Immature natural killer cell (primary cell): Measurements from ENCODE around the gene PALLD. TPM values are rescaled to one million over a fixed set of nuclear protein-coding genes. Genes with fewer than 3 reads are reported as not detected.
"Not testable (repeated sequence)": the region's sequence is repeated elsewhere in the genome, so short reads cannot be mapped to it uniquely, and the experiment has no call there.

Experiments used
- DNase-seq, 3 donors: peaks; one replicate each; pipeline ENCODE4 v3.0.0; 2022; ENCODE audit warnings: mixed read lengths in 1 of 3
- H3K27ac Mint-ChIP-seq, 6 donors: one replicate each; pipeline ENCODE4 v1.8.0; 2020; ENCODE audit warnings: mixed read lengths in 6 of 6, mild to moderate bottlenecking in 5 of 6, inconsistent platforms in 4 of 6, moderate library complexity in 3 of 6
- H3K27me3 Mint-ChIP-seq, 3 donors: one replicate each; pipeline ENCODE4 v1.8.0; 2020 to 2021; ENCODE audit warnings: low read depth in 3 of 3, mild to moderate bottlenecking in 3 of 3, mixed read lengths in 3 of 3, moderate library complexity in 3 of 3, inconsistent platforms in 1 of 3
- H3K36me3 Mint-ChIP-seq, 3 donors: one replicate each; pipeline ENCODE4 v1.8.0; 2020; ENCODE audit warnings: mixed read lengths in 3 of 3, inconsistent platforms in 2 of 3, mild to moderate bottlenecking in 2 of 3
- H3K4me1 Mint-ChIP-seq, 2 donors: one replicate each; pipeline ENCODE4 v1.8.0; 2020; ENCODE audit warnings: inconsistent platforms in 2 of 2, mild to moderate bottlenecking in 2 of 2, mixed read lengths in 2 of 2, moderate library complexity in 1 of 2
- H3K4me3 Mint-ChIP-seq, 5 donors: one replicate each; pipeline ENCODE4 v1.8.0; 2020; ENCODE audit warnings: mild to moderate bottlenecking in 5 of 5, mixed read lengths in 5 of 5, inconsistent platforms in 3 of 5, moderate library complexity in 3 of 5
- H3K9me3 Mint-ChIP-seq, 6 donors: one replicate each; pipeline ENCODE4 v1.8.0; 2020; ENCODE audit warnings: mild to moderate bottlenecking in 6 of 6, mixed read lengths in 6 of 6, inconsistent platforms in 4 of 6, moderate library complexity in 3 of 6
- polyA plus RNA-seq, 3 donors: library from polyadenylated mRNA; unstranded; fragments of 300-500 nt; fragmentation: Illumina TruSeq; gene quantifications; one replicate each; pipeline ENCODE4 v1.2.3, GENCODE V29; 2021

Gene PALLD
- polyA plus RNA-seq, 3 donors from 2014 or later, result 7.4 to 20.8 (median 15.8) TPM

DNA sequence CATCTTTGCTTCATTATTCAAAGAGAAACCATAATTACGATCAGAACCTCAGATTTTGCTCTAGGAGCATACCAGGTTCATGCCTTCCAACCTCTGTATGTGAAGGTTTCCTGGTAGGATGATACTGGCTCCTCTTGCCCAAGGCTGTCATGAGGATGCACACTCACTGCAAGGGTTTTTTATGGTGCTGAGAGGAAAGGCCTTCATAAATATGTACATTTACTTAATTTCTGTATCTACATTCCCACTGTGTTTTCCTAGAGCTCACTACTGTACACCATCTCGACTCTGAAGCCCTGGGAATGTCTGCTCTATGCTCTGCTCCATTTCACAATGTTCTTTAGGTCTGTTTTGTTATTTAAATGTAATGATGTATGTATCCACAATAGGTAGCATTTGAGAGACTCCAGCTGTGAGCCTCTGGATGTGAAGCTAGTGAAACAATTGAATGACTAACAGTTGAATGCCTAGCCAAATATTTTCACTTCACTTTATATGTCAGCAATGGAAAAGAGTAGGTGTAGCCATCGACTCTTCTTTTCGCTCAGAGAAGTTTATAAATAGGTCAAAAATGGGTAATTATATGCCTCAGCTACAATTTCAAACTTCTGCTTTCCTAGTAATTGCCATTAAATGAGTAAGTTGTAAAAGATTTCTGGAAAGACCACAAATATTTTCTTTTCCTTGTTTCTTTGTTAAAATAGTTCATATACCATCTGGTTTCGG is 228.0 kb downstream of the PALLD start:
- Mint-ChIP-seq H3K27ac (no peak overlapping the region), H3K36me3 (peaks cover 0 to 3% (median 0%) of the 10 kb centered on the region in 3 donors), H3K9me3 (peaks cover 0 to 7% (median 0%) of the 10 kb centered on the region in 6 donors), H3K27me3 (peaks cover 3 to 16% (median 4%) of the 10 kb centered on the region in 3 donors), H3K4me1 (peaks cover 13 to 16% of the 10 kb centered on the region in 2 donors), H3K4me3 (no peak overlapping the region)
- no peak for DNase-seq

DNA sequence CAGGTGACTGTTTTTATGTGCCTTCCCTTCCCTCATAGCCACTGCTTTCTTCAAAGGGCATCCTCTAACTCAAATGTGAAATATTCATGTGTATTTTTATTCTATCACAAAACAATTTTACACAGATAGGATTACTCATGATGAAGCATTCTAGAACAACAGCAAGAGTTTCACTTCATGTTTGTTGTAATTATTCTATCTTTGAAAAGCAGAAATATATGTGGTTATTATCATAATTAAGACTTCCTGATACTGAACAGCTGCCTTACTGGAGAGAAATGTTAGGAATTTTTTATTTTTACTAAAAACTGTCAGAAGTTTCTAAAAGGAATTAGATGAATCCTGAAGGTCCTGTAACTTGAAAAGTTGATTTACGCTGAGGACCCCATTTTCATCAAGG is 229.1 kb downstream of the PALLD start:
- peaks cover 3 to 19% (median 6%) of the 10 kb centered on the region in 3 donors for H3K27me3 Mint-ChIP-seq
- no peak for DNase-seq
- H3K36me3 Mint-ChIP-seq, result peaks cover 0 to 3% (median 0%) of the 10 kb centered on the region in 3 donors
- H3K27ac Mint-ChIP-seq, result no peak overlapping the region
- H3K4me3 Mint-ChIP-seq, result no peak overlapping the region
- H3K4me1 Mint-ChIP-seq, result peaks cover 13 to 16% of the 10 kb centered on the region in 2 donors
- peaks cover 0 to 7% (median 0%) of the 10 kb centered on the region in 6 donors for H3K9me3 Mint-ChIP-seq

DNA sequence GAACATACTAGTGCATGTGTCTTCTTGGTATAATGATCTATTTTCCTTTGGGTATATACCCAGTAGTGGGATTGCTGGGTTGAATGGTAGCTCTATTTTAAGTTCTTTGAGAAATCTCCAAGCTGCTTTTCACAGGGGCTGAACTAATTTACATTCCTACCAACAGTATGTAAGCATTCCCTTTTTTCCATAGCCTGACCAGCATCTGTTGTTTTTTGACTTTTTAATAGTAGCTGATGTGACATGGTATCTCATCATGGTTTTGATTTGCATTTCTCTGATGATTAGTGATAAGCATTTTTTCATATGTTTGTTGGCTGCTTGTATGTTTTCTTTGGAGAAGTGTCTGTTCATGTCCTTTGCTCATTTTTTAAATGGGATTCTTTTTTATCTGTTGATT is 230.3 kb downstream of the PALLD start:
- not testable (repeated sequence) for H3K4me3 Mint-ChIP-seq, H3K9me3 Mint-ChIP-seq, DNase-seq, H3K36me3 Mint-ChIP-seq, H3K27ac Mint-ChIP-seq
- peaks cover 3 to 15% (median 6%) of the 10 kb centered on the region in 3 donors for H3K27me3 Mint-ChIP-seq
- peaks cover 12 to 15% of the 10 kb centered on the region in 2 donors for H3K4me1 Mint-ChIP-seq

DNA sequence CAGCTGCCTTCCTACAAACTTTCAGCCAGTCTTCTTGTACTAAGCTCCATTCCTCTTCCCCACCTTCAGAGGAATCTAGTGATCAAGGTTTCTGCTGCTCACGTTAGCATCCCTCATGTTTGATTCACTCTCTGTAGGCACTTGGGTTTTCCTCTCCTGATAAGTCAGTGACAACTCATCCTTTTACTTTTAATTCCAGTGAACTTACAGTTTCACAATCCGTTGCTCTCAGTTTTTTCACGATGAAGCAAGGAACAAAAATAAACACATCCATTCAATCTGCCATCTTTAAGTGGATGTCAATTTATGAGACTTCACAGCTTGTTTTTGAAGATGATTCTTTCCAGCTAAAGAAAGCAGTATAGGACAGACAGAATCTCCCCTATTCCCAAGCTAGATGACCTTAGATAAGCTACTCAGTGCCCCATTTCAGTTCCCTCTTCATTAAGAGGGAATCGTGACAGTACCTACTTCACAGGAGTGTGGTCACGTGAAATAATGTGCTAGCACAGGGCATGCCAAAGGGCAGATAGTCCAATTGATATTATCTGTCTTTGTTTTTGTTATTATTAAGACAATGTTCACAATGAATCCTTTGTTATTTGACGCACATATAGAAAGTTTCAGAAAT is 234.3 kb downstream of the PALLD start:
- DNase-seq, result no peak
- Mint-ChIP-seq H3K9me3 (peaks cover 0 to 2% (median 0%) of the 10 kb centered on the region in 6 donors), H3K4me3 (no peak overlapping the region), H3K4me1 (no peaks in the 10 kb centered on the region), H3K36me3 (peaks cover 0 to 3% (median 0%) of the 10 kb centered on the region in 3 donors), H3K27ac (no peak overlapping the region), H3K27me3 (peaks cover 2 to 12% (median 7%) of the 10 kb centered on the region in 3 donors)

- peaks cover 2 to 9% (median 5%) of the 10 kb centered on the region in 3 donors for H3K27me3 Mint-ChIP-seq
- no peak overlapping the region for H3K27ac Mint-ChIP-seq
- peaks cover 0 to 3% (median 0%) of the 10 kb centered on the region in 3 donors for H3K36me3 Mint-ChIP-seq
- H3K4me1 Mint-ChIP-seq, result no peaks in the 10 kb centered on the region
- peaks cover 0 to 2% (median 0%) of the 10 kb centered on the region in 6 donors for H3K9me3 Mint-ChIP-seq
- no peak for DNase-seq
- H3K4me3 Mint-ChIP-seq, result no peak overlapping the region
Observed at GRCh38 chr4:168731706-168732414, 235.0 kb downstream of the PALLD start.

DNA sequence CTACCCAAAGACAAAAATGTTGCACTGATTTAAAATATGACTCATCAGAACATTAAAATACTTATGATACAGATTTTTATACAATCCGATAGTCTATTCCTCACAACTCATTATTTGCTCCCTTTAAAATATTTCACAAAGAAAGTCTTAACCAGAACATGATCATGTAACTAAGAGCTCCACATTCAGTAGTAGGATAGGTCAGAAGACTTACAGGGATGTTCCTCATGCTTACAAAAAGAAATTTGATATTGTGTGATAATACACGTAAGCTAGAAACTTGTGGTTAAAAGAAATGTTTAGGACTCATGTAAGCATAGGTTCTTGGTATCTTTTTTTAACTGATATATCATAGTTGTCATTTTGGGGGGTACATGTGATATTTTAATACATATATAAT is 235.9 kb downstream of the PALLD start:
- no peaks in the 10 kb centered on the region for H3K9me3 Mint-ChIP-seq
- no peak overlapping the region for H3K27ac Mint-ChIP-seq

GRCh38 chr4:168734703-168735678 is 238.1 kb downstream of the PALLD start:
- no peaks in the 10 kb centered on the region for H3K9me3 Mint-ChIP-seq
- peaks cover 3 to 11% (median 5%) of the 10 kb centered on the region in 3 donors for H3K27me3 Mint-ChIP-seq
- H3K36me3 Mint-ChIP-seq, result no peaks in the 10 kb centered on the region
- H3K27ac Mint-ChIP-seq, result no peak overlapping the region
- no peak overlapping the region for H3K4me3 Mint-ChIP-seq
- no peaks in the 10 kb centered on the region for H3K4me1 Mint-ChIP-seq
- no peak for DNase-seq

More for the DNA sequence above, 235.9 kb downstream of the PALLD start:
- H3K4me3 Mint-ChIP-seq, result no peak overlapping the region
- H3K36me3 Mint-ChIP-seq, result peaks cover 0 to 3% (median 0%) of the 10 kb centered on the region in 3 donors
- DNase-seq, result no peak
- H3K27me3 Mint-ChIP-seq, result peaks cover 5 to 6% (median 5%) of the 10 kb centered on the region in 3 donors
- no peaks in the 10 kb centered on the region for H3K4me1 Mint-ChIP-seq

DNA sequence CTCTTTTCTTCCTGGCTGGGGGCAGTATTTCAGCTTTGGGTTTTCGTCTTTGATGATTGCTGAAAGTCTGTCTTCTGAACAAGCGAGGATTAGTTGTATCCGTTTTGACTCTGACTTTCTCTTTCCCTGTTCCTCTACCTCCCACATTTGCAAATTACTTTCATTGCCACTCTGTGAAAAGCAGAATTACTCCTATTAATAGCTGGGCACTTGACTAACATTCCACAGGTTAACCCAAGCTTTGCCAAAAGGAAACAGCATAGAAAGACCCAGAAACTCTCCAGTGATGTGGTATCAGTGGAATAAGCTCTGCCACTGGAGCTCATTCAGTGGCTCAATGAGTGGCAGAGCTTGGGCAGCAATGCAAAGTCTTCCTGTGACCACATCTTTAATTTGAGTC is 238.9 kb downstream of the PALLD start:
- no peak overlapping the region for H3K4me3 Mint-ChIP-seq
- H3K4me1 Mint-ChIP-seq, result no peaks in the 10 kb centered on the region
- no peak for DNase-seq
- H3K27ac Mint-ChIP-seq, result no peak overlapping the region
- no peaks in the 10 kb centered on the region for H3K36me3 Mint-ChIP-seq
- H3K9me3 Mint-ChIP-seq, result no peaks in the 10 kb centered on the region
- peaks cover 3 to 7% (median 3%) of the 10 kb centered on the region in 3 donors for H3K27me3 Mint-ChIP-seq

- H3K9me3 Mint-ChIP-seq, result no peaks in the 10 kb centered on the region
- H3K27ac Mint-ChIP-seq, result no peak overlapping the region
- H3K4me3 Mint-ChIP-seq, result no peak overlapping the region
- no peaks in the 10 kb centered on the region for H3K36me3 Mint-ChIP-seq
- H3K4me1 Mint-ChIP-seq, result no peaks in the 10 kb centered on the region
- peaks cover 4 to 8% (median 7%) of the 10 kb centered on the region in 3 donors for H3K27me3 Mint-ChIP-seq
- DNase-seq, result no peak
Observed at GRCh38 chr4:168736860-168737805, 240.3 kb downstream of the PALLD start.

DNA sequence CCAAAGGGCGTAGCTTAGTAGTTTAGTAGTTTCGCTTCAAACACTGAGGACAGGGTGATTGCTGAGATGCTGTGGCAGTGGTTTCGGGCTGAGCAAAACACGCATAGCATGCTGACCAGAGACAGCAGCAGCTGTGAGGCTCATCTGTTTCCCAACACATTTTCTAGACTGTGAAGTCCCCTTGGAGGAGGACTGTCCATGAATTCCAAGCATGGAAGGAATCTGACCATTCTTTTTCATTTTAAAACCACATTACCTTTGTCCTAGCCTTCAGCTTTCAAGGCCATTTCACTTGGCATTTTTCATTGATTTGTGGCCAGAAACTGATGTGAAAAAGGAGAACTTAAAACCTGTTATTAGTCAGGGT is 240.9 kb downstream of the PALLD start:
- Mint-ChIP-seq H3K4me1 (no peaks in the 10 kb centered on the region), H3K4me3 (no peak overlapping the region), H3K9me3 (no peaks in the 10 kb centered on the region), H3K27ac (no peak overlapping the region), H3K27me3 (peaks cover 5 to 8% (median 8%) of the 10 kb centered on the region in 3 donors), H3K36me3 (no peaks in the 10 kb centered on the region)
- DNase-seq, result no peak

GRCh38 chr4:168739886-168740285 is 243.0 kb downstream of the PALLD start:
- H3K9me3 Mint-ChIP-seq, result no peaks in the 10 kb centered on the region
- no peak for DNase-seq
- H3K27ac Mint-ChIP-seq, result no peak overlapping the region
- no peaks in the 10 kb centered on the region for H3K36me3 Mint-ChIP-seq
- no peaks in the 10 kb centered on the region for H3K4me1 Mint-ChIP-seq
- no peak overlapping the region for H3K4me3 Mint-ChIP-seq
- H3K27me3 Mint-ChIP-seq, result peaks cover 7 to 12% (median 10%) of the 10 kb centered on the region in 3 donors

DNA sequence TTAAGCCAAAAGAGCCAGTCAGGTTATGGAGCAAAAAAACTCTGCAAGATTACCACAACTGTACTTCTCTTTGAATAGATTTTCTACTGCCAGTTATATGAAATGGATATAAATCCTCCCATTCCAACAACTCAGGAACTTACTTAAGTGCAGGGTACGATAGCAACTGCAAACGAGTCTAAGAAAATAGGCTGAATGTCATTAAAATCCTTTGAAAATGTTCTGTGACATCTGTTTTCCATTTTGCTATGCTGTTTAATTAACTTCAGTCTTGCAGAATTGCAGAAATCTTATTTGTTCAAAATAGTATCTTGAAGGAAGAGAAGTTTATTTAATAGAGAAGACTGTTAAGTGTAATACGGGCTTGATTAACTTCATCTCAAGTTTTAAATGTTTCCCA is 243.8 kb downstream of the PALLD start:
- DNase-seq, result no peak
- Mint-ChIP-seq H3K27ac (no peak overlapping the region), H3K27me3 (peaks cover 5 to 10% (median 10%) of the 10 kb centered on the region in 3 donors), H3K4me3 (no peak overlapping the region), H3K4me1 (no peaks in the 10 kb centered on the region), H3K9me3 (no peaks in the 10 kb centered on the region), H3K36me3 (no peaks in the 10 kb centered on the region)
